Suprapubic skin (tissue), 4 donors: ENCODE results near the gene BARX1. TPM values are rescaled to one million over a fixed set of nuclear protein-coding genes. Genes with fewer than 3 reads are reported as not detected.
"Not testable (repeated sequence)": the region's sequence is repeated elsewhere in the genome, so short reads cannot be mapped to it uniquely, and the experiment has no call there.

Experiments used
- DNase-seq, 2 donors: peaks; one replicate each; pipeline ENCODE4 v3.0.0-alpha.2; 2019; ENCODE audit warnings: low spot score in 2 of 2
- H3K27ac ChIP-seq: fragments of 200-600 bp; sonication (generic); one replicate; pipeline ENCODE4 v1.5.1; 2019
- H3K27me3 ChIP-seq: fragments of 200-600 bp; sonication (generic); one replicate; pipeline ENCODE4 v1.5.1; 2019
- H3K36me3 ChIP-seq: fragments of 200-600 bp; sonication (generic); one replicate; pipeline ENCODE4 v1.5.1; 2019
- H3K4me1 ChIP-seq: fragments of 200-600 bp; sonication (generic); one replicate; pipeline ENCODE4 v1.5.1; 2019
- H3K4me3 ChIP-seq: fragments of 200-600 bp; sonication (generic); one replicate; pipeline ENCODE4 v1.5.1; 2019; ENCODE audit warnings: mild to moderate bottlenecking
- H3K9me3 ChIP-seq: fragments of 200-600 bp; sonication (generic); one replicate; pipeline ENCODE4 v1.5.1; 2019
- EP300 ChIP-seq: sonication (generic); formaldehyde crosslinking; IDR thresholded peaks from one replicate; pipeline ENCODE4 v1.6.1; 2017; ENCODE audit warnings: antibody characterized with exemption
- POLR2A ChIP-seq, 2 donors: fragments of 450-650 bp; IDR thresholded peaks; one replicate each; pipeline ENCODE4 v1.6.1; 2017; ENCODE audit warnings: antibody characterized with exemption in 2 of 2, mild to moderate bottlenecking in 2 of 2, moderate library complexity in 2 of 2
- POLR2AphosphoS5 ChIP-seq, 3 donors: sonication (generic); formaldehyde crosslinking; IDR thresholded peaks; one replicate each; pipeline ENCODE4 v1.6.1; 2017; ENCODE audit warnings: antibody characterized with exemption in 3 of 3
- WGBS: methylation state at CpG from one replicate; pipeline ENCODE4 v1.1.5; 2018; 5-methylcytosine and 5-hydroxymethylcytosine counted together
- total RNA-seq, 4 donors: library from RNA; depleted of rRNA; stranded (reverse); fragments of >200 nt; gene quantifications; one replicate each; pipeline ENCODE4 v1.1.0, GENCODE V29; 2016
- TF ChIP-seq, protein P1 (sequence below), 2 donors: fragments of 200-600 bp in 1 of 2; fragments of 450-650 bp in 1 of 2; sonication (generic) in 1 of 2; IDR thresholded peaks; one replicate each; pipeline ENCODE4 v1.5.1; 2016 to 2019; ENCODE audit warnings: antibody characterized with exemption in 2 of 2, mild to moderate bottlenecking in 1 of 2, moderate library complexity in 1 of 2

Gene BARX1
- total RNA-seq, 4 donors from 2014 or later: not detected

DNA sequence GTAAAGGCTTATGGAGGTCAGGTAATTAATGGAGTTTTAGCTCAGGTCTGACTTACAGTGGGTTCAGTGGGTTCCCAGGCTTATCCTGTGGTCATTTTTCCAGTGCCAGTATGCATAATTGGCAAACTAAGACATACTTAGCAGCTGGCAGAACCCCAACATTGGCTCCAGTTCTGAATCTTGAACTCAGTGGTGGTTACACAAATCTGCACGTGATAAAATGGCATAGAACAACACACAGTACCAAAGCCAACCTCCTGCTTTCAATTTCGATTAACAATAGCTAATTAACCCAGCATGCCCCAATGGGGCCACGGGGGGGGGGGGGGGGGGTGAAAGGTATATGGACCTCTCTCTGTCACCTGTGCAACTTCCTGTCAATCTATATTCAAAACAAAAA is 19.0 kb upstream of the BARX1 start:
- DNase-seq: no peak
- Histone ChIP-seq H3K27me3 (peaks cover 7% of the 10 kb centered on the region), H3K9me3 (peaks cover 3% of the 10 kb centered on the region), H3K4me3 (no peak overlapping the region), H3K27ac (no peak overlapping the region), H3K36me3 (no peaks in the 10 kb centered on the region), H3K4me1 (no peaks in the 10 kb centered on the region)
- 36% methylated on average over 3 of the region's 3 CpGs for WGBS
- TF ChIP-seq, protein P1, sequence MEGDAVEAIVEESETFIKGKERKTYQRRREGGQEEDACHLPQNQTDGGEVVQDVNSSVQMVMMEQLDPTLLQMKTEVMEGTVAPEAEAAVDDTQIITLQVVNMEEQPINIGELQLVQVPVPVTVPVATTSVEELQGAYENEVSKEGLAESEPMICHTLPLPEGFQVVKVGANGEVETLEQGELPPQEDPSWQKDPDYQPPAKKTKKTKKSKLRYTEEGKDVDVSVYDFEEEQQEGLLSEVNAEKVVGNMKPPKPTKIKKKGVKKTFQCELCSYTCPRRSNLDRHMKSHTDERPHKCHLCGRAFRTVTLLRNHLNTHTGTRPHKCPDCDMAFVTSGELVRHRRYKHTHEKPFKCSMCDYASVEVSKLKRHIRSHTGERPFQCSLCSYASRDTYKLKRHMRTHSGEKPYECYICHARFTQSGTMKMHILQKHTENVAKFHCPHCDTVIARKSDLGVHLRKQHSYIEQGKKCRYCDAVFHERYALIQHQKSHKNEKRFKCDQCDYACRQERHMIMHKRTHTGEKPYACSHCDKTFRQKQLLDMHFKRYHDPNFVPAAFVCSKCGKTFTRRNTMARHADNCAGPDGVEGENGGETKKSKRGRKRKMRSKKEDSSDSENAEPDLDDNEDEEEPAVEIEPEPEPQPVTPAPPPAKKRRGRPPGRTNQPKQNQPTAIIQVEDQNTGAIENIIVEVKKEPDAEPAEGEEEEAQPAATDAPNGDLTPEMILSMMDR (IDR thresholded peaks at IDR 0.05): no peak
- TF ChIP-seq POLR2A (IDR thresholded peaks at IDR 0.05) (no peak), POLR2AphosphoS5 (IDR thresholded peaks at IDR 0.05) (no peak), EP300 (no peak)

DNA sequence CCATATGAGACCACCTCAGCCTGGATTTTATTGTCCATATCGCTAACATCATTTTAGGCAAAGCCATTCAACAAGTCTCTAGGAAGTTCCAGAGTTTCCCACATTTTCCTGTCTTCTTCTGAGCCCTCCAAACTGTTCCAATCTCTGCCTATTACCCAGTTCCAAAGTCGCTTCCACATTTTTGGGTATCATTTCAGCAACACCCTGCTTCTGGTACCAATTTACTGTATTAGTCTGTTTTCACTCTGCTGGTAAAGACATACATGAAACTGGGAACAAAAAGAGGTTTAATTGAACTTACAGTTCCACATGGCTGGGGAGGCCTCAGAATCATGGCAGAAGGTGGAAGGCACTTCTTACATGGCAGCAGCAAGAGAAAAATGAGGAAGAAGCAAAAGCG is 17.5 kb upstream of the BARX1 start:
- H3K27ac ChIP-seq, H3K4me1 ChIP-seq, H3K4me3 ChIP-seq, H3K9me3 ChIP-seq, H3K36me3 ChIP-seq, DNase-seq: not testable (repeated sequence)
- H3K27me3 ChIP-seq: peaks cover 12% of the 10 kb centered on the region
- WGBS: 90% methylated on average over 3 of the region's 3 CpGs

DNA sequence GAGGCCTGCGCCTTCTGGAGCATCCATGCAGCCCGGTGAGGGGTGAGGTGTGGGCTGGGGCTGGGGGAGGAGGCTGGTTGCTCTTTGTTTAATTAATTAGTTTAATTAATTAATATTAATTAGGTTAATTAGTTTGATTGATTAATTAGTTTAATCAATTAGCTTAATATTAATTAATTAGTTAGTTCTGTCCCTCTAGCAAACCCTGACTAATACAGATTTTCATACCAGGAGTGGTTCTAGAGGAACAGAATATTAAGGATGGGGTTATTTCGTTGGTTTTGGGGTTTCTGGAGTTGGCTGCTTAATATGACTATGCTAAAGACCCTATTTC is 14.1 kb upstream of the BARX1 start:
- DNase-seq: no peak
- Histone ChIP-seq H3K27ac (no peak overlapping the region), H3K36me3 (no peaks in the 10 kb centered on the region), H3K9me3 (peaks cover 3% of the 10 kb centered on the region), H3K27me3 (peaks cover 12% of the 10 kb centered on the region), H3K4me1 (no peaks in the 10 kb centered on the region), H3K4me3 (no peak overlapping the region)
- 99% methylated on average over 3 of the region's 3 CpGs for WGBS
- TF ChIP-seq POLR2AphosphoS5 (IDR thresholded peaks at IDR 0.05) (no peak), POLR2A (IDR thresholded peaks at IDR 0.05) (no peak)
- TF ChIP-seq, protein P1 (IDR thresholded peaks at IDR 0.05): no peak

DNA sequence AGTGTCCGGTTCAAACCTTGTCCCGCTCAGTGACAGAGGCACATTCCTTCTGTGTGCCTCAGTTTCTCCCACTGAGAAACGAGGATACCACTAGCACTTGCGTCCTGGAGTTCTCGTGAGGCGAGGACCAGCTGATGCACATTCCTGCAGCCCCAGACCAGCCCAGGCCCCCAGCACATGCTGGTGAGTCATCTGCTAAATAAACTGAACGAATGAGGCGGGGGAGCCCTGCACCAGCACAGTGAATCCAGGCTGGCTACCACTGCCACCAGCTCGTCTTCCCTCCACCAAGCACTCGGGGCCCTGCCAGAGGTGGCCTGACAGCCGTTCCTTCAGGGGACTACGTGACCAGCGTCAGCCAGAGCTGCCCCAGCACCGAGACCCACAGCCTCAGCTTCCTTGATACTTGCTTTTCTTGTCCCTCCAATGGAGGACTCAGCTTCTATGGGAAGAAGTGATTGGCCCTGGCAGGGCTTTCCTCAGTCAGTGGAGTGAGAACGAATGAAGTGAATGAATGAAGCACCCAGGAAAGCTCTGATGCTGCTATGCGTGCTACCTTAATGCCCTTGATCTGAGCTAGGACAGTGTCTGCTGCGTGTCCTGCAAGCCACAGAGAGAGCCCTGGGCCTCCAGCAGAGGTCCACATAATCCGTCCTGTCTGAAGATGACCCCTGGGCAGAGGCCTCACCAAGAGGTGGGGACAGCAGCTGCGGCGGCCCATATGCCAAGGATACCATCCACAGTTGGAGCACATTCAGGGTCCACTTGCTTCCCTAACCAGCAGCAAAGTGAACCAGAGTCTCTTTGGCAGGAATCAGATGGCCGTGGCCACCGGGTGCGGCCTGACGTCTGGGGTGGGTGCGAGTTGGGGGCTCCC is 13.5 kb upstream of the BARX1 start:
- WGBS: 83% methylated on average over 18 of the region's 25 CpGs
- TF ChIP-seq, protein P1 (IDR thresholded peaks at IDR 0.05): no peak
- TF ChIP-seq POLR2AphosphoS5 (IDR thresholded peaks at IDR 0.05): no peak
- TF ChIP-seq EP300: no peak
- no peak for TF ChIP-seq POLR2A (IDR thresholded peaks at IDR 0.05)
- peaks cover 3% of the 10 kb centered on the region for H3K9me3 ChIP-seq
- no peak for DNase-seq
- no peak overlapping the region for H3K4me3 ChIP-seq
- H3K27me3 ChIP-seq: peaks cover 12% of the 10 kb centered on the region
- no peaks in the 10 kb centered on the region for H3K4me1 ChIP-seq
- no peak overlapping the region for H3K27ac ChIP-seq
- no peaks in the 10 kb centered on the region for H3K36me3 ChIP-seq

DNA sequence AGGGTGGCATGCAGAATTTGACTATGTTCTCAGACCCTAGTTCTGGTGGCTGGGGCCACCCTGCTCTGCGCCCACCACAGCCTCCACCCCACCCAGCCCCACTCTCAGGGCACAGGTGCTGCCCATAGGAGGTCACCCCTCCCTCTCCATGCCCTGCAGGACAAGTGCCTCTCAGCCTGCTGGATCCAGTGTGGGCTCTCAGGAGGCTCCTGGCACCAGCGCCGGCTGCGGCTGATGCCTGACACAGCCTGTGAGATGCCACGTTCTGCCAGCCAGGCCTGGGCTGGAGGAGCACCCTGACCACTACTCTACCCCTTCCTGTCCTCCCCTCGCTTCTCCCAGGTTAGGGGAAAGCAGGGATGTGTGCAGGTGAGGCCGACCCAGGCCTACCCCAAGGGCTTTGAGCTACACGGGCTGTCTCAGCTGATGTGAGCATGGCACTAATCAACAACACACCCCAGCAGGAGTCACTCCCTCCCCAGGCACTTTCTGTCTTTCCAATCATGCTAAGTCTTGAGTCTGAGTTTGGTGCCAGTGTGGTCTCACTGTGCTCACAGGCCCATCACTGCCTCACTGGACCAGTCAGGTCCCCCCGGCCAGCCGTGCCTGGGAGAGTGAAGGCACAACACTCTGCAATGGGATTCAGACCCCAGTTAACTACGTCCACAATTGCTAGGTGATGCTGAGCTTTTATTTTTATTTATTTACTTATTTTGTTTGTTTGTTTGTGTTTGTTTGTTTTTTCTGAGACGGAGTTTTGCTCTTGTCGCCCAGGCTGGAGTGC is 12.1 kb upstream of the BARX1 start:
- DNase-seq: peak in 1 of 2 donors; percentile 63
- 81% methylated on average over 12 of the region's 13 CpGs for WGBS
- H3K36me3 ChIP-seq: no peaks in the 10 kb centered on the region
- H3K27ac ChIP-seq: no peak overlapping the region
- peaks cover 8% of the 10 kb centered on the region for H3K4me1 ChIP-seq
- H3K4me3 ChIP-seq: no peak overlapping the region
- H3K9me3 ChIP-seq: no peaks in the 10 kb centered on the region
- peaks cover 12% of the 10 kb centered on the region for H3K27me3 ChIP-seq
- TF ChIP-seq, protein P1 (IDR thresholded peaks at IDR 0.05): no peak
- TF ChIP-seq EP300 (no peak), POLR2A (IDR thresholded peaks at IDR 0.05) (no peak), POLR2AphosphoS5 (IDR thresholded peaks at IDR 0.05) (no peak)
